IMR-90 (cell line): ENCODE data around the gene CIITA. TPM values are rescaled to one million over a fixed set of nuclear protein-coding genes. Genes with fewer than 3 reads are reported as not detected.

Source experiments
- ATAC-seq: fragments of 200-7000 bp; cut with Tn5 transposase; 2 replicates; pipeline ENCODE4 v1.9.1; 2020; ENCODE audit warnings: low read depth, mild to moderate bottlenecking, moderate library complexity
- BruUV-seq: library from RNA; stranded (reverse); fragments of 400-500 nt; replicated peaks from 2 replicates; lab custom pipeline; 2021; lab: Mats Ljungman, UMichigan
- CTCF ChIA-PET: fragments of 300-600 bp; formaldehyde crosslinking; extraction: SDS; loops from one replicate; lab custom pipeline; 2021; ENCODE audit warnings: antibody characterized with exemption; lab: Yijun Ruan, JAX
- POLR2A ChIA-PET: fragments of 300-600 bp; sonication (Branson Sonifier 250); formaldehyde crosslinking; loops from one replicate; lab custom pipeline; 2022; ENCODE audit warnings: antibody characterized with exemption; ENCODE audit not compliant: unreplicated experiment; lab: Charles Lee
- DNase-seq: peaks from one replicate; pipeline ENCODE4 v3.0.0; 2013
- H2AFZ ChIP-seq: replicated peaks from 2 replicates; pipeline ENCODE3; 2013; ENCODE audit warnings: low read length, mild to moderate bottlenecking; ENCODE audit not compliant: poor library complexity
- H2AK5ac ChIP-seq: 2 replicates; pipeline ENCODE4 v1.6.1; 2013; ENCODE audit warnings: low read depth, low read length, inconsistent platforms
- H2AK9ac ChIP-seq: replicated peaks from 2 replicates; pipeline ENCODE3; 2013; ENCODE audit warnings: mild to moderate bottlenecking, low read depth, low read length, moderate library complexity; ENCODE audit not compliant: poor library complexity
- H2BK120ac ChIP-seq: 2 replicates; pipeline ENCODE4 v1.6.1; 2013; ENCODE audit warnings: low read depth, low read length, inconsistent platforms
- H2BK15ac ChIP-seq: 3 replicates; pipeline ENCODE4 v1.6.1; 2013; ENCODE audit warnings: low read depth, low read length, inconsistent platforms
- H2BK20ac ChIP-seq: 2 replicates; pipeline ENCODE4 v1.6.1; 2013; ENCODE audit warnings: low read depth, mild to moderate bottlenecking, inconsistent platforms, low read length, moderate library complexity
- H2BK5ac ChIP-seq: 2 replicates; pipeline ENCODE4 v1.6.1; 2013; ENCODE audit warnings: mild to moderate bottlenecking, low read depth, low read length, inconsistent platforms; ENCODE audit not compliant: poor library complexity, severe bottlenecking
- H3K14ac ChIP-seq: replicated peaks from 2 replicates; pipeline ENCODE4 v1.6.1; 2013; ENCODE audit warnings: low read depth, low read length, inconsistent platforms
- H3K18ac ChIP-seq: 2 replicates; pipeline ENCODE4 v1.6.1; 2013; ENCODE audit warnings: low read depth, low read length, control low read depth
- H3K23ac ChIP-seq: 2 replicates; pipeline ENCODE4 v1.6.1; 2013; ENCODE audit warnings: low read depth, low read length, inconsistent platforms
- H3K27ac ChIP-seq: 2 replicates; pipeline ENCODE4 v1.5.1; 2013; ENCODE audit warnings: mild to moderate bottlenecking, control low read depth, low read length; ENCODE audit not compliant: insufficient read depth
- H3K27me3 ChIP-seq: 2 replicates; pipeline ENCODE4 v1.6.1; 2013; ENCODE audit warnings: low read length; ENCODE audit not compliant: control insufficient read depth, insufficient read depth
- H3K36me3 ChIP-seq: 2 replicates; pipeline ENCODE4 v1.6.1; 2013; ENCODE audit warnings: low read length, mixed read lengths; ENCODE audit not compliant: control insufficient read depth, insufficient read depth
- H3K4ac ChIP-seq: 2 replicates; pipeline ENCODE4 v1.6.1; 2013; ENCODE audit warnings: low read depth, low read length, inconsistent platforms
- H3K4me1 ChIP-seq: 2 replicates; pipeline ENCODE4 v1.6.1; 2013; ENCODE audit warnings: low read length, mixed read lengths; ENCODE audit not compliant: control insufficient read depth, insufficient read depth
- H3K4me2 ChIP-seq: 2 replicates; pipeline ENCODE4 v1.6.1; 2013; ENCODE audit warnings: low read depth, mild to moderate bottlenecking, control low read depth, low read length, moderate library complexity
- H3K4me3 ChIP-seq: 2 replicates; pipeline ENCODE4 v1.5.1; 2013; ENCODE audit warnings: low read depth, mild to moderate bottlenecking, control low read depth, low read length, moderate library complexity; ENCODE audit not compliant: insufficient read depth
- H3K56ac ChIP-seq: 2 replicates; pipeline ENCODE4 v1.6.1; 2013; ENCODE audit warnings: low read length, inconsistent platforms; ENCODE audit not compliant: insufficient read depth; ENCODE audit errors: extremely low read depth
- H3K79me1 ChIP-seq, 2 experiments: 2 replicates each; pipeline ENCODE4 v1.6.1; 2013; ENCODE audit warnings: low read length in 2 of 2, inconsistent platforms in 1 of 2, low read depth in 1 of 2
- H3K9ac ChIP-seq: 2 replicates; pipeline ENCODE4 v1.6.1; 2013; ENCODE audit warnings: low read depth, low read length, control low read depth
- H3K9me1 ChIP-seq: 2 replicates; pipeline ENCODE4 v1.6.1; 2013; ENCODE audit warnings: low read length, inconsistent platforms; ENCODE audit not compliant: insufficient read depth
- H3K9me3 ChIP-seq: 2 replicates; pipeline ENCODE4 v1.6.1; 2013; ENCODE audit warnings: low read length; ENCODE audit not compliant: control insufficient read depth, insufficient read depth
- H4K20me1 ChIP-seq: 2 replicates; pipeline ENCODE4 v1.6.1; 2013; ENCODE audit warnings: low read length, inconsistent platforms; ENCODE audit not compliant: insufficient read depth
- H4K5ac ChIP-seq: 2 replicates; pipeline ENCODE4 v1.6.1; 2013; ENCODE audit warnings: mild to moderate bottlenecking, low read depth, low read length, control low read depth
- H4K8ac ChIP-seq, 2 experiments: 2 replicates each; pipeline ENCODE4 v1.6.1; 2013; ENCODE audit warnings: low read depth in 2 of 2, low read length in 2 of 2, control low read depth in 1 of 2, inconsistent platforms in 1 of 2
- H4K91ac ChIP-seq: 2 replicates; pipeline ENCODE4 v1.6.1; 2013; ENCODE audit warnings: low read depth, low read length, inconsistent platforms; ENCODE audit not compliant: insufficient read depth
- BHLHE40 ChIP-seq: fragments of 150-350 bp; IDR thresholded peaks from 2 replicates; pipeline ENCODE4 v1.6.1; 2016; ENCODE audit warnings: mild to moderate bottlenecking, low read depth, low read length
- CEBPB ChIP-seq: IDR thresholded peaks from 2 replicates; pipeline ENCODE4 v1.6.1; 2012; ENCODE audit warnings: low read depth, low read length, improper control_type of control experiment
- MAFK ChIP-seq: IDR thresholded peaks from 2 replicates; pipeline ENCODE4 v1.6.1; 2012; ENCODE audit warnings: low read depth, low read length, improper control_type of control experiment
- MAZ ChIP-seq: IDR thresholded peaks from 2 replicates; pipeline ENCODE4 v1.6.1; 2012; ENCODE audit warnings: low read depth, mild to moderate bottlenecking, low read length, improper control_type of control experiment, moderate library complexity, borderline replicate concordance
- MXI1 ChIP-seq: IDR thresholded peaks from 2 replicates; pipeline ENCODE4 v1.6.1; 2012; ENCODE audit warnings: low read depth, mild to moderate bottlenecking, low read length, moderate library complexity, borderline replicate concordance
- NFE2L2 ChIP-seq: fragments of 150-350 bp; IDR thresholded peaks from 2 replicates; pipeline ENCODE4 v1.6.1; 2016; ENCODE audit warnings: low read depth, mild to moderate bottlenecking, low read length
- POLR2A ChIP-seq: IDR thresholded peaks from 2 replicates; pipeline ENCODE4 v1.6.1; 2012; ENCODE audit warnings: mild to moderate bottlenecking, low read depth, low read length
- RAD21 ChIP-seq: IDR thresholded peaks from 2 replicates; pipeline ENCODE4 v1.6.1; 2012; ENCODE audit warnings: low read length, improper control_type of control experiment
- RCOR1 ChIP-seq: IDR thresholded peaks from 2 replicates; pipeline ENCODE4 v1.6.1; 2012; ENCODE audit warnings: mild to moderate bottlenecking, low read length, improper control_type of control experiment; ENCODE audit not compliant: insufficient replicate concordance
- RFX5 ChIP-seq: IDR thresholded peaks from 2 replicates; pipeline ENCODE4 v1.8.0; 2012; ENCODE audit warnings: low read depth, mild to moderate bottlenecking, low read length, moderate library complexity
- SMC3 ChIP-seq: fragments of 150-350 bp; IDR thresholded peaks from 2 replicates; pipeline ENCODE4 v1.6.1; 2016; ENCODE audit warnings: low read depth, mild to moderate bottlenecking, antibody characterized with exemption, low read length, moderate library complexity
- USF2 ChIP-seq: fragments of 150-350 bp; IDR thresholded peaks from 2 replicates; pipeline ENCODE4 v1.6.1; 2017; ENCODE audit warnings: mild to moderate bottlenecking, antibody characterized with exemption, low read length, low read depth
- WGBS, 2 experiments: methylation state at CpG; one replicate each; pipeline versions ENCODE4 v1.1.5 to v1.1.7; 2013; ENCODE audit warnings: missing lambda C conversion rate in 2 of 2; ENCODE audit not compliant: insufficient read length in 1 of 2; ENCODE audit errors: extremely low coverage in 2 of 2; 5-methylcytosine and 5-hydroxymethylcytosine counted together
- dilution Hi-C: fragments of 300-500 bp; cut with HindIII; formaldehyde crosslinking; loops from one replicate; pipeline ENCODE4 v1.14.3; 2018; ENCODE audit warnings: low sequenced_read_pairs; ENCODE audit not compliant: unreplicated experiment
- in situ Hi-C: fragments of 300-500 bp; cut with MboI; formaldehyde crosslinking; loops from 3 replicates; pipeline ENCODE4 v1.14.3; 2019; ENCODE audit warnings: low sequenced_read_pairs, inconsistent platforms, mixed read lengths
- intact Hi-C: fragments of 100-400 bp; cut with micrococcal nuclease; formaldehyde crosslinking; loops from 2 replicates; pipeline ENCODE4 v1.10.0; 2022
- polyA plus RNA-seq, 3 experiments: library from polyadenylated mRNA; depleted of rRNA; stranded (reverse); fragments of >200 nt; gene quantifications; 2 replicates each; pipeline ENCODE4 v1.2.3, GENCODE V29; 2012; ENCODE audit warnings: low replicate concordance in 1 of 3
- total RNA-seq: library from RNA; depleted of rRNA; stranded (reverse); fragments of >200 nt; gene quantifications from 2 replicates; pipeline ENCODE4 v1.2.3, GENCODE V29; 2012
- TF ChIP-seq, protein P1 (sequence below): fragments of 150-350 bp; IDR thresholded peaks from 2 replicates; pipeline ENCODE4 v1.6.1; 2016; ENCODE audit warnings: low read depth, mild to moderate bottlenecking, low read length, moderate library complexity, borderline replicate concordance
- TF ChIP-seq, protein P2 (sequence below): conservative IDR thresholded peaks from 2 replicates; pipeline ENCODE4 v1.5.1; 2012; ENCODE audit warnings: mild to moderate bottlenecking, low read depth, low read length, improper control_type of control experiment

The CIITA gene
- total and polyA plus RNA-seq, 2 of the 4 experiments (the other 2 are of a cell fraction), result 0.10 TPM; not detected in 1

GRCh38 chr16:10879681-10880589 is 2.9 kb downstream of the CIITA start:
- no peak overlapping the region for H3K27ac ChIP-seq
- no peak overlapping the region for H2BK120ac ChIP-seq
- no peaks in the 10 kb centered on the region for H3K9me3 ChIP-seq
- ATAC-seq (no peak), DNase-seq (no peak)
- intact Hi-C loops, result no loop called here
- no peak overlapping the region for H4K8ac ChIP-seq
- H3K36me3 ChIP-seq, result no peaks in the 10 kb centered on the region
- ChIA-PET POLR2A (no interaction called here), CTCF (no interaction called here)
- in situ Hi-C loops, result no loop called here
- no peaks in the 10 kb centered on the region for H3K79me1 ChIP-seq
- H3K27me3 ChIP-seq, result peaks cover 49% of the 10 kb centered on the region
- no peak overlapping the region for H2BK15ac ChIP-seq
- H2BK20ac ChIP-seq, result no peak overlapping the region
- dilution Hi-C loops, result no loop called here
- no peaks in the 10 kb centered on the region for H3K4me1 ChIP-seq
- H3K18ac ChIP-seq, result no peak overlapping the region
- no peak overlapping the region for H4K5ac ChIP-seq
- BruUV-seq, result no TSS peak
- no peak overlapping the region; the same call in 1 of the 2 replicates for H3K4me2 ChIP-seq
- no peak overlapping the region for H3K56ac ChIP-seq
- no peak overlapping the region for H2AFZ ChIP-seq
- no peak overlapping the region for H2AK5ac ChIP-seq
- no peaks in the 10 kb centered on the region for H4K20me1 ChIP-seq
- H3K4ac ChIP-seq, result no peak overlapping the region
- H3K9ac ChIP-seq, result no peak overlapping the region
- H2BK5ac ChIP-seq, result no peak overlapping the region
- H3K23ac ChIP-seq, result no peak overlapping the region
- 80% methylated on average over 1 of the region's 21 CpGs; no CpG with 5 or more reads in 1 of the 2 experiments for WGBS, 2 experiments
- H3K4me3 ChIP-seq, result no peak overlapping the region
- no peak overlapping the region for H3K14ac ChIP-seq
- H3K9me1 ChIP-seq, result no peaks in the 10 kb centered on the region
- H2AK9ac ChIP-seq, result no peak overlapping the region
- TF ChIP-seq RAD21 (no peak), SMC3 (no peak), NFE2L2 (no peak), RFX5 (no peak), BHLHE40 (no peak), CEBPB (no peak), POLR2A (no peak), MAFK (no peak), RCOR1 (no peak), USF2 (no peak), MAZ (no peak), MXI1 (no peak)
- TF ChIP-seq, protein P1, sequence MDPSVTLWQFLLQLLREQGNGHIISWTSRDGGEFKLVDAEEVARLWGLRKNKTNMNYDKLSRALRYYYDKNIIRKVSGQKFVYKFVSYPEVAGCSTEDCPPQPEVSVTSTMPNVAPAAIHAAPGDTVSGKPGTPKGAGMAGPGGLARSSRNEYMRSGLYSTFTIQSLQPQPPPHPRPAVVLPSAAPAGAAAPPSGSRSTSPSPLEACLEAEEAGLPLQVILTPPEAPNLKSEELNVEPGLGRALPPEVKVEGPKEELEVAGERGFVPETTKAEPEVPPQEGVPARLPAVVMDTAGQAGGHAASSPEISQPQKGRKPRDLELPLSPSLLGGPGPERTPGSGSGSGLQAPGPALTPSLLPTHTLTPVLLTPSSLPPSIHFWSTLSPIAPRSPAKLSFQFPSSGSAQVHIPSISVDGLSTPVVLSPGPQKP, result no peak
- TF ChIP-seq, protein P2, sequence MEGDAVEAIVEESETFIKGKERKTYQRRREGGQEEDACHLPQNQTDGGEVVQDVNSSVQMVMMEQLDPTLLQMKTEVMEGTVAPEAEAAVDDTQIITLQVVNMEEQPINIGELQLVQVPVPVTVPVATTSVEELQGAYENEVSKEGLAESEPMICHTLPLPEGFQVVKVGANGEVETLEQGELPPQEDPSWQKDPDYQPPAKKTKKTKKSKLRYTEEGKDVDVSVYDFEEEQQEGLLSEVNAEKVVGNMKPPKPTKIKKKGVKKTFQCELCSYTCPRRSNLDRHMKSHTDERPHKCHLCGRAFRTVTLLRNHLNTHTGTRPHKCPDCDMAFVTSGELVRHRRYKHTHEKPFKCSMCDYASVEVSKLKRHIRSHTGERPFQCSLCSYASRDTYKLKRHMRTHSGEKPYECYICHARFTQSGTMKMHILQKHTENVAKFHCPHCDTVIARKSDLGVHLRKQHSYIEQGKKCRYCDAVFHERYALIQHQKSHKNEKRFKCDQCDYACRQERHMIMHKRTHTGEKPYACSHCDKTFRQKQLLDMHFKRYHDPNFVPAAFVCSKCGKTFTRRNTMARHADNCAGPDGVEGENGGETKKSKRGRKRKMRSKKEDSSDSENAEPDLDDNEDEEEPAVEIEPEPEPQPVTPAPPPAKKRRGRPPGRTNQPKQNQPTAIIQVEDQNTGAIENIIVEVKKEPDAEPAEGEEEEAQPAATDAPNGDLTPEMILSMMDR, result no peak
- H4K91ac ChIP-seq, result no peak overlapping the region
